Measurements from ENCODE around the gene MUC5B. TPM values are rescaled to one million over a fixed set of nuclear protein-coding genes. Genes with fewer than 3 reads are reported as not detected.

The MUC5B gene
- total and polyA plus RNA-seq, 2 donors (not counting 1 experiment from before 2014, with no cell fraction given): not detected

DNA sequence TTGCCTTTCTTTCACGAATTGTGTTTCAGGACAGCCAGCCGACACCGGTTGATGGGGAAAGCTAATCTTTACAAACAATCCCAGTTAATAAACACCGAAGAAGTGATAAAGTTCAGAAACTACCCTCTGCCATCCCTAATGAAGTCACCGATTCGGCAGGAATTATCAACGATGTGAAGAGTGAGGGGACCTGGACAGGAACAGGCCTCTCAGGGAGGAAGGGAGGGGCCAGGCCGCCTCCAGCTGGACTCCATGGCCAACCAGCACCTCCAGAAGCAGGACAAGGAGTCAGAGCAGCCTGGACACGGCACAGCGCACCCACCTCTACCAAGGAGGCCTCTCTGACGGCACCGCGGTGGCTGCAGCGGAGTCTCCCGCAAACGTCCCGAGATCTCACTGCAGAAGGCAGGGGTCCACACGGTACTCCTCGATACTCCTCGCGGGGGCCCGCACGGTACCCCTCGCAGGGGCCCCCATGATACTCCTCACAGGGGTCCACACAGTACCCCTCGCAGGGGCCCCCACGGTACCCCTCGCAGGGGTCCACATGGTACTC lies 82.7 kb downstream of the MUC5B start:
- peaks cover 48% of the 10 kb centered on the region for H3K4me1 Mint-ChIP-seq
- peaks cover 86% of the 10 kb centered on the region for H3K79me2 ChIP-seq (ENCODE audit: control insufficient read depth, insufficient read depth, low read length)

More for the DNA sequence above, 82.7 kb downstream of the MUC5B start:
- H3K27me3 ChIP-seq (replicated peaks in 1 of 4; ENCODE audit: control extremely low read depth in 1 of 4, control insufficient read depth in 3 of 4, insufficient read depth in 4 of 4, low read length in 3 of 4): no peaks in the 10 kb centered on the region
- no peaks in the 10 kb centered on the region for H3K27me3 Mint-ChIP-seq
- ChIA-PET POLR2A (no interaction called here), CTCF (no interaction called here)
- H3K27ac ChIP-seq (ENCODE audit: low read length in 2 of 2): no peak overlapping the region
- no peak overlapping the region for H3K4me3 Mint-ChIP-seq
- peaks cover 83% of the 10 kb centered on the region for H4K20me1 ChIP-seq (ENCODE audit: control insufficient read depth, insufficient read depth, low read length, poor library complexity, severe bottlenecking)
- no peak overlapping the region for H3K27ac Mint-ChIP-seq
- H3K9me3 ChIP-seq (ENCODE audit: control extremely low read depth in 1 of 3, control insufficient read depth in 2 of 3, insufficient read depth in 1 of 3, low read length in 2 of 3): peaks cover 0 to 9% (median 3%) of the 10 kb centered on the region in 3 donors
- H3K4me1 ChIP-seq (ENCODE audit: control insufficient read depth in 2 of 2, insufficient read depth in 2 of 2, low read length in 2 of 2): peaks cover 33 to 39% of the 10 kb centered on the region in 2 donors
- no peak overlapping the region for H3K9ac ChIP-seq (ENCODE audit: low read length)
- DNase-seq: no peak
- no peaks in the 10 kb centered on the region for H3K9me3 Mint-ChIP-seq (ENCODE audit: insufficient read depth)
- 97% methylated on average over 20 of the region's 27 CpGs for WGBS (ENCODE audit: insufficient coverage)
- TF ChIP-seq, protein P1, sequence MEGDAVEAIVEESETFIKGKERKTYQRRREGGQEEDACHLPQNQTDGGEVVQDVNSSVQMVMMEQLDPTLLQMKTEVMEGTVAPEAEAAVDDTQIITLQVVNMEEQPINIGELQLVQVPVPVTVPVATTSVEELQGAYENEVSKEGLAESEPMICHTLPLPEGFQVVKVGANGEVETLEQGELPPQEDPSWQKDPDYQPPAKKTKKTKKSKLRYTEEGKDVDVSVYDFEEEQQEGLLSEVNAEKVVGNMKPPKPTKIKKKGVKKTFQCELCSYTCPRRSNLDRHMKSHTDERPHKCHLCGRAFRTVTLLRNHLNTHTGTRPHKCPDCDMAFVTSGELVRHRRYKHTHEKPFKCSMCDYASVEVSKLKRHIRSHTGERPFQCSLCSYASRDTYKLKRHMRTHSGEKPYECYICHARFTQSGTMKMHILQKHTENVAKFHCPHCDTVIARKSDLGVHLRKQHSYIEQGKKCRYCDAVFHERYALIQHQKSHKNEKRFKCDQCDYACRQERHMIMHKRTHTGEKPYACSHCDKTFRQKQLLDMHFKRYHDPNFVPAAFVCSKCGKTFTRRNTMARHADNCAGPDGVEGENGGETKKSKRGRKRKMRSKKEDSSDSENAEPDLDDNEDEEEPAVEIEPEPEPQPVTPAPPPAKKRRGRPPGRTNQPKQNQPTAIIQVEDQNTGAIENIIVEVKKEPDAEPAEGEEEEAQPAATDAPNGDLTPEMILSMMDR (IDR thresholded peaks at IDR 0.05): no peak
- no peak for TF ChIP-seq EZH2 (IDR thresholded peaks at IDR 0.05; ENCODE audit: borderline replicate concordance, insufficient read depth, low read depth, low read length, poor library complexity, severe bottlenecking)
- intact Hi-C loops (cut with micrococcal nuclease): loop anchor here (5.0 kb wide), 1 partner anchor 768 kb away; the partner anchor contains the start of genes HRAS and LRRC56
- H3K4me3 ChIP-seq (ENCODE audit: control extremely low read depth in 1 of 5, extremely low read depth in 1 of 5, insufficient read depth in 1 of 5, low read depth in 2 of 5, low read length in 4 of 5): no peak overlapping the region
- peaks cover 0 to 13% of the 10 kb centered on the region in 2 experiments for H3K36me3 ChIP-seq (replicated peaks in 1 of 2; ENCODE audit: control extremely low read depth in 1 of 2, control insufficient read depth in 1 of 2, extremely low read depth in 1 of 2, insufficient read depth in 2 of 2, low read length in 1 of 2)
- no peak overlapping the region for H3K4me2 ChIP-seq (replicated peaks; ENCODE audit: low read depth, low read length, poor library complexity, severe bottlenecking)
- H2AFZ ChIP-seq (ENCODE audit: insufficient read depth, low read depth, low read length, poor library complexity, severe bottlenecking): no peak overlapping the region
- ATAC-seq (ENCODE audit: low read depth): no peak

Data from B cell (primary cell).